Measurements from ENCODE around the gene HEATR9.
A peak's percentile ranks its signal among the peaks of the same experiment; 100 is the strongest.
"Not testable (repeated sequence)": the region's sequence is repeated elsewhere in the genome, so short reads cannot be mapped to it uniquely, and the experiment has no call there.

HEATR9 gene, protein sequence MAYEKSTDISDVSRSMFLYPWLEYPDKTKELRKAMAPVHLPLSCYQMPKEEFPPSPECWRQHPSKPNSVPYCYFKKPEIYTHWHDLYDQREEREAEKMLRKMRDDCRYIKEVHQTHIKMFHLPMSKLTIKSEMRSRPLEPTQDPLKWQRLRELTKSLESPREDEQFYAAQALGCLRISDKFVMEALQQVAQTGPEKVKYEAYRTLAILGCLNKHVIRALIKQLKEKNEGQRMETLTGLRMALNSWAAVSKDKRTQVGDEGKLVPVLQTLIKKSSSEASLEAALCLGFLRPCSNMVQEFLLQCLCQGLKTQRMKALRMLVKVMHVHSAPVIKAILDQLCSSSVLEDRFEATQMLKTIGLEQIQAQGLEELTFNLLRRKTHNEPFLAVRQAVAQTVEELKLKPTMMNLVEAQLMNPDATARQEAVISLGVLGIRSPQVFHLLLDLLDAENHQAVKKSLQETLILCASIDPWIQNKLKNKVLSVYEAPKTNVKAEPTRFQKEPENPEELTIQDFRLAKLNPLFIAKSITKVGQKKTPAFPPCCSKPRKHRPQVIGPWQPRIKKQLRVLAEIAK

DNA sequence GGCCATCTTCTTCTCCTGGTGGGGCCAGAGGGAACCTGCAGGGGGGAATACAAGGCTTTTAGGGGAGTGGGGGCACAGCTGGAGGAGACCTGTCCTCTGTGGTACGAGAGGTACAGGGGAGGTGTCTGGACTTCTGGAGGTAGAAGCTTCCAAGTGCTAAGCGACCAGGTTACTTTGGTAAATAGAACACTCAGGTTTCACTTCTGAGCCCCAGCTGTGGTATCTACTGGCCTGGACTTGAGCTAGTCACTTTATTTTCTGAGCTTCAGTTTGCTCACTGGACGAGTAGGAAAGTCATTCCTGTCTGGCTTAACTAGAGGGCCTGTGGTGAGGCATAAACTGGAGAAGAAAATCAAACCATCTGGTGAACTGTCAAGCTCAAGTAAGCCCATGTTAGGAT, at the start of gene HEATR9:
Gene HEATR9, minus strand, starts transcription at position 155 of the 400 bp plus-strand sequence. Its CDS starts 149 bp downstream, at position 6.
- no peak for DNase-seq

DNA sequence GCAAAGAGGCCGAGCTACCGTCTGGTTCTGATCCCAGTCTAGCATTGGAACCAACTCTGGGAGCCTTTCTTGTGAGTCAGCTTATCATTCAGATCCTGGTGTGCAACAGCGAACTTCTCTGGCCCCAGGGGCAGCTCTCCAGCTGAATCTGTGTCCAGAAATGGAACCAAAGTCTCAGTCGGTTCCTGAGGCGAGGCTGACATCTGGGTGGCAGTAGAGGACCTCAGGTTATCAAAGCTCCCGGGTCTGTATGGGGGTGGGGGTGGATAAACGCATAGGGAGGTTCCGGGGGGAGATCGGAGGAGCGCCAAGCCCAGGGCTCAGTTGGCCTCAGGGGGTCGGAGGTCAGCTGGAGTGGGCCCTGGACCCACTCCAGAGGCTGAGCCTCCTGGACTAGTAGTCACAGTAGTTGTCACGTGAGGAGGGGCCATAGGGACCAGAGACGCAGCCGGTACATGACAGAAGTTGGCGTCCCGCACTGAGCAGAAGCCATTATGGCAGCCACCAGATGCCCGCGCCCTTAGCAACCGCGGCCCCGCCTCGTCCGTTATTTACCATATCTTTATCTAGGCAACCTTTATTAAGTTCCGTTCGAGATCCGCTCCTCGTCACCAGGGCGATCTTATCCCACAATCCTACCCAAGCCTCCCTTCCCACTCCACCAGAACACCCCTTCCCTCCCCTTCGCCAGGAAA, 49.0 kb upstream of the HEATR9 start:
- DNase-seq, result no peak

DNA sequence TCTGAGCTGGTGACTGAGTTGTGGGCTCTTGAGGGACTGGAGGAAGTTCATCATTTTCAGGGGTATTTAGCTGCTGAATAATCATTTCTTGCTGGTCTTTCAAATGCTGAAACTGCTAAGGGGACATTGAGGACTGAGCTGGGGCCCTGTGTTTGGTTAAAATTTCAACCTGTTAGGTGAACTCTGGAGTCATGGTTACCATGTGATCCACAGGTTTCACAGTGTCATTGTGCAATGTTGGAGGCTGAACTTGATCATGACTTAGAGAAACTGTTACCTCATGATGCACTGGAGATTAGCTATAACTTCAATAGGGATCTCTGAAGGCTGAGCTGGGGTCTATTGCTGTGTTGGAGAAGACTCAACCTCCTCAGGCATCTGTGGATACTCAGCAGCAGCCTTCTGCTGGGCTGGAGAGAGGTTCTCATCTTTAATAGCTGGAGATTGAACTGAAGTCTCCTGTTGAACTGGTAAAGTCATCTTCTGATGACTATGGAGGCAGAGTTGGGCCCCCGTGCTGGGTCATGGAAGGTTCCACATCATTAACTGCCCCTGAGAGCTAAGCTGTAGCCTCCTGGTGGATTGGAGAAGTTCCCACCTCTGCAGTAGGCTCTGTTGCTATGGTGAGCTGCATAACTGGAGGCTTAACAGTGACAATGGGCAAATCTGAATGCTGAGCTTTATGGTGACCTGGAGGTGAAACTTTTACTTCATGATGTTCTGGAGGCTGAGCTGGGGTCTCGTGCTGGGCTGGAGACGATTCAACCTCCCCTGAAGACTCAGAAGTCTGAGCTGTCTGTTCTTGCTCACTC, 46.7 kb upstream of the HEATR9 start:
- DNase-seq, result no peak

DNA sequence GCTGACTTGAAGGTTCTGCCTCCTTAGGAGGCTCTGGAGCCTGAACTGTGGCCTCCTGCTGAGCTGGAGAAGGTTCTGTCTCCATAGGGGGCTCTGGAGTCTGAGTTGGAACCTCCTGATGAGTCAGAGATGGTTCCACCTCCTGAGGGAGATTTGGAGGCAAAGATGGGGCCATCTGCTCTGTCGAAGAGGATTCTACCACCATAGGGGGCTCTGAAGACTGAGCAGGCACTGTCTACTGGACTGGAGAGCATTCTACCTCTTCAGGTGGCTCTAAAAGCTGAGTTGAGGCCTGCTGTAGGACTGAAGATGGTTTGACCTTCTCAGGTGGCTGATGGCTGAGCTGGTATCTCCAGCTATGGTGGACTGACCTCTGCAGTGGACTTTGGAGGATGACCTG, 45.7 kb upstream of the HEATR9 start:
- no peak for DNase-seq

DNA sequence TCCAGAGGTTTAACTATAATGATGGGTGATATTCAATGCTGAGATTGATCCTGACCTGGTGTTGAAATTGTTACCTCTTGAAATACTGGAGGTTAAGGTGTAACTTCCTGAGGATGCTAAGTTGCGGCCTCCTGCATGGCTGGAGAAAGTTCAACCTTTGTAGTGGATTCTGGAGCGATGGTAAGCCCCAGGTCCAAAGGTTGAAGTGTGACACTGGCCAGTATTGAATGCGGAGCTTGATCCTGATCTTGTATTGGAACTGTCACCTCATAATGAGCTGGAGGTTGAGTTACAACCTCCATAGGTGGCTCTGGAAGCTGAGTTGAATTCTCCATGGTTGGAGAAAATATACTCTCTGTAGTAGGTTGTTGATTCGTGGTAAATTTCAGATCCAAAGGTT, 44.9 kb upstream of the HEATR9 start:
- DNase-seq, result no peak

DNA sequence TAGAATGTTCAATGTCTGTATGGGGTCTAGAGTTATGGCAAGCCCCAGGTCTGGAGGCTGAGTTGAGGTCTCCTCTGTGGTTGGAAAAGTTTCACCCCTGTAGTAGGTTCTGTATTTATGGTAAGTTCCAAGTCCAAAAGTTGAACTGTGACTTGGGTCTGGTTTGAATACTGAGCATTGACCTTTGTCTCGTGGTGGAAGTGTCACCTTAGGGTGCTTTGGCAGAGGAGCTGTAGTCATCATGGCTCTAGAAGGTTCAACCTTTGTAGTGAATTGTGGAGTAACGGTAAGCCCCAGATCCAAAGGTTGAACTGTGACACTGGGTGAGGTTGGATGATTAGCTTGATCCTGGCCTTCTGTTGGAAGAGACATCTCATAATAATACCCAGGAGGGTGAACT, 44.3 kb upstream of the HEATR9 start:
- DNase-seq, result no peak

DNA sequence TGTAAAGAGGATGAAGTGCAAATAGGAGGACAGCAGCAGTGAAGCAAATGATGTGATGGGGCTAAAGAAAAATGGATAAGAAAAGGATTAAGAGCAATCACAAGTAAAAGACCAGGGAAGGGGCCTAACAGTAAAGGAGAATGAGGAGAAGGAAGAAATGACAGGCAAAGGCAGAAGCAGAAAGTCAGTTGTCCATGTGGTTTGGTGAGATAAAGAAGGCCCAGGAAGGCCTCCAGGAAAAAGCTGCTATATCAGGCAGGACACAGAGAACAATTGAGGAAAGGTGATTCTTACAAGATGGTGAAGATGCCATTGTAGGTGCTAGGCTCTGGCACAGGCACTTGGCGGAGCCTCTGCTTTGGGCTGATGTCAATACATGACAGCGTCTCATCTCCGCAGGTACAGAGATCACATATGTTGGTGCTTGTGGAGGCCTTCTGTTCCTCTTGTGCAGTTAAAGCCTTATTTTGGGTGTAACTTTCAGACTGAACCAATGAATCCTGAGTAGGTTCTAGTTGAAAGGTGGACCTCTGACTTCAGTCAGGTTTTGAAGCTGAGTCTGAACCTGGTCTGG, 43.7 kb upstream of the HEATR9 start:
- no peak for DNase-seq

DNA sequence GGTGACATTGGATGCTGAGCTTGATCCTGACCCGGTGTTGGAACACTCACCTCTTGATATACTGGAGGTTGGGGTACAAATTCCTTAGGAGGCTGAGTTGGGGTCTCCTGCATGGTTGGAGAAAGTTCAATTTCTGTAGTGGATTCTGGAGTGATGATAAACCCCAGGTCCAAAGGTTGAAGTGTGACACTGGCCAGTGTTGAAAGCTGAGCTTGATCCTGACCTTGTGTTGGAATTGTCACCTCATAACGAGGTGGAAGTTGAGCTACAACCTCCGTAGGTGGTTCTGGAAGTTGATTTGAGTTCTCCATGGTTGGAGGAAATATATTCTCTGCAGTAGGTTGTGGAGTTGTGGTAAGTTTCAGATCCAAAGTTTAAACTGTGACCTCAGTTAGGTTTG, 40.7 kb upstream of the HEATR9 start:
- DNase-seq, result no peak

DNA sequence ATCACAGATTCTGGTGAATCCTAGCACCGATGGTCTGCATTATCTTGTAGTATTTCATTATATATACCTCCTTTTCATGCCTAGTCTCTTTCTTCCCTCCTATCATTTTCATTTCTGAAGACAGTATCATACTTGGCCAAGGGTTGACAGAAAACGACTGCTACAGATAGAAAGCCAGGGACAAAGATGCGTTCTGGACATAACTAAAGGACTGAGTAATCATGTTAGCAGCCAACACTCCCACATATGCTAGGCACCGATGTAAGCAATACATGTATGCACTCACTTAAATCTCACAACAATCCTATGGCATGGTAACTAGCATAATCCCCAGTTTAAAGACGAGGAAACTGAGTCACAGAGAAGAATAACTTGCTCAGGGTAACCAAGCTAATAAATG, 39.0 kb upstream of the HEATR9 start:
- no peak for DNase-seq

DNA sequence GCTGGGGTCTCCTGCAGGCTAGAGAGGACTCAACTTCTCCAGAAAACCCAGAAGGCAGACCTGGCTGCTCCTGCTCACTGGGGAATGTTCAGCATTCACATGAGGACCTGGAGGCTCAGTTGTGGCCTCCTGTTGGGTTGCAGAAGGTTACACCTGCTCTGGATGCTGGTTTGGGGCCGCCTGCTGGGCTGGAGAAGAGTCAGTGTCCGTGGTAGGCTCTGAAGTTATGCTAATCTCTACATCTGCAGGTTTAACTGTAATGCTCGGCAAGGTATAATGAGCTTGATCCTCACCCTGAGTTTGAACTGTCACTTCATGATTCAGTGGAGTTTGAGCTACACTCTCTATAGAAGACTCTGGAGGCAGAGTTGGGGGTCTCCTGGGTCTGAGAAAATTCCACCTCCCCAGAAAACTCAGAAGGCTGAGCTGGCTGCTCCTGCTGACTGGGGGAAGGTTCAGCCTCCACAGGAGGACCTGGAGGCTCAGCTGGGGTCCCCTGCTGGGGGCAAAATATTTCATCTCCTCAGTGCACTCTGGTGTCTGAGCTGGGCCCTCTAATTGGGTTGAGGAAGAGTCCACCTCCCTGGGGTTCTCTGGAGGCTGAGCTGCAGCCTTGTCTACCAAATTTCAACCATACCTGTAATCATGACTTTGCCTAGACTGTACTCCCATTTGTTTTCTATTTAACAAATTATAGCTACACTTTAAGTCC, 38.4 kb upstream of the HEATR9 start:
- DNase-seq, result no peak

DNA sequence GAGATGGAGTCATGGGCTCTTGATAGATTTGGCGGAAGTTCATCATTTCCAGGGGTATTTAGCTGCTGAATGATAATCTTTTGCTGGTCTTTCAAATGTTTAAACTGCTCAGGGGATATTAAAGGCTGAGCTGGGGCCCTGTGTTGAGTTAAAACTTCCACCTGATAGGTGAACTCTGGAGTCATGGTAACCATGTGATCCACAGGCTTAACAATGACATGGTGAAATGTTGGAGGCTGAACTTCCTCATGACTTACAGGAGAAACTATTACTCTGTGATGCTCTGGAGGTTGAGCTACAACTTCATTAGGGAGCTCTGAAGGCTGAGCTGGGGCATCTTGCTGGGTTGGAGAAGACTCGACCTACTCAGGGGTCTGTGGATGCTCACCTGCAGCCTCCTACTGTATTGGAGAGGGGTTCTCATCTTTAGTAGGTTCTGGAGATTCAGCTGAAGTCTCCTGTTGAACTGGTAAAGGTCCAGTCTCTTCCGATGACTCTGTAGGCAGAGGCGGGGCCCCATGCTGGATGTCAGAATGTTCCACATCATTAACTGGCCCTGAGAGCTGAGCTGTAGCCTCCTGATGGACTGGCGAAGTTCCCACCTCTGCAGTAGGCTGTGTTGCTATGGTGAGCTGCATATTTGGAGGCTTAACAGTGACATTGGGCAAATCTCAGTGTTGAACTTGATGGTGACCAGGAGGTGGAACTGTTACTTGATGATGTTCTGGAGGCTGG, 37.7 kb upstream of the HEATR9 start:
- DNase-seq, result no peak

DNA sequence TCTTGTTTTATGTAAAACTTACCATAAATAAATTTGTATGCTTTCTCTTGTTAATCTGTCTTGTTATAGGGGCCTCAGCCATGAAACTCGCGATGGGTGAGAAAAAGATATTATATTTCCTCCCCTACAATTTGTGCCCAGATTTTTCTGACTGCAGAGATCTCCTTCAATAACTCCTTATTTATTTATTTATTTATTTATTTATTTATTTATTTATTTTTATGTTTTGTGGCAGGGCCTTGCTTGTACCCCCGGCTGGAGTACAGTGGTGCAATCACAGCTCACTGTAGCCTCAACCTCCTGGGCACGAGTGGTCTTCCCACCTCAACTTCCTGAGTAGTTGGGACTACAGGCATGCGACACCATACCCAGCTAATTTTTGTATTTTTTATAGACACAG, 34.8 kb upstream of the HEATR9 start:
- no peak for DNase-seq

DNA sequence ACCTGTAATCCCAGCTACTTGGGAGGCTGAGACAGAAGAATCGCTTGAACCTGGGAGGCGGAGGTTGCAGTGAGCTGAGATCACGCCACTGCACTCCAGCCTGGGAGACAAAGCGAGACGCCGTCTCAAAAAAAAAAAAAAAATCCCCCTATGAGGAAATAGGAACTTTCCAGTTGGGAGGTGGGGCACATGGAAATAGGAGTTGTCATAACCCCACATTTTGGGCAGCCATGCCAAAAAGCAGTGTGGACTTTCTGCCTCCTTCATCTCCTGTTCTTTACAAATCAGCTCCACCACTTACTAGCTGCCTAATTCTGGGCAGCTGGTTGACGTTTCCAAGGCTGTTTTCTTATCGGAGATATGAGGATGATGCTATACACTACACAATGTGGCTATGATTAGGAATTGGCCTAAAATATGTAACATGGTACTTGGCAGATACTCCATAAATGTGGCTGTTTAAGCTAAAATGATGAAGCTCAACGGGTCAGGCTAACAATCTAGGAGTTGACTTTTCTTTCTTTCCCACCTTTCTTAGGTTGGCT, 33.0 kb upstream of the HEATR9 start:
- DNase-seq, result no peak

DNA sequence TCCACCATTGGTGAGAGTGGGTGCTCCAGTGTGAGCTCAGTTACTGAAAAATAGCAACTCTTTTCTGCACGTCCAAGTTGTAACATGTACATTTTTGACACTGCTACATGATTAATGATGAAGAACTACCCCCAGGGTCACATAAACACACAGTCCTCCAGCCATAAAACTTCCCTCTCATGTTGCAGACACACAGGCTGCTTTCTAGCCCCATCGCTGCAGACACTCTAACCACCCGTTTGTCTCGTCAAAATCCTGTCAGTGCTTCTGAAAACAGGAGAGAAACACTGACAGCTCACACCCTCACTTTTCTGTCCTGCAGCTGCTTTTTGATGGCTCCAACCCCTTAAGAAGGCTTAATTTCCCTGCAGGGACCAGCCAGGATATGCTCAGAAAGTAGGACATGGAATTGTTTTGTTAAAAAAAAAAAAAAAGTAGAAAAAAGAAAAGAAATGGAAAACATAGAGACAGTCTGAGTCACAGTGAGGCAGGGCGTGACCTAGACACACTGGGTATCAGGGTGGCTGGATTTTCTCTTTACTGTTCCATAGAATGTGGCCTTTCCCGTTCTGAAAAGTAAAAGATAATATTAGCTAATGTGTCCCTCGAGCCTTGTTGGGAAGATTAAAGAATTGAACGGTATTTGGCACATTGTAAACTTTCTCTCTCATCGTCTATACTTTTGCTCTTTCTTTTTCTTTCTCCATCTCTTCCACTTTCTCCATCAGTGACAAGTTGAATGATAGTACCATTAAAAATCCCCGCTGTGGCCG, 32.2 kb upstream of the HEATR9 start:
- DNase-seq, result no peak

DNA sequence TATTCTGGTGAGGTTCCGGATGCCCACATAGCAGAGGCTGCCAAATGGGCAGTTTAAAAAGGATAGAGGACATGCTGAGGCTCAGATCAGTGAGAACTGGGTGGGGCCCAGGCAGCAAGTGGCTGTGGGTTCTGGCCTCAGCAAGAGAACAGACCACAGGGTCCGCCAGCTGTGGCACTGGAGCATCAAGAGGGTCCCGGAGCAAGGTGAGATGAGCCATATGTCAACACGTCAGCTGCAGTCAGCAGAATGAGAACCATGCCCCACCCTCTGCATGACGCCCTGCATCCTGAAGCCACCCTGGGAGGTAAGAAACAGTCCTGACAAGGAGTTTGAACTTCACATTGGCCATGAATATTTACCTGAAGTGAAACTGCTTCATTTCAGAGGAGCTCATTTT, 31.6 kb upstream of the HEATR9 start:
- DNase-seq, result no peak

DNA sequence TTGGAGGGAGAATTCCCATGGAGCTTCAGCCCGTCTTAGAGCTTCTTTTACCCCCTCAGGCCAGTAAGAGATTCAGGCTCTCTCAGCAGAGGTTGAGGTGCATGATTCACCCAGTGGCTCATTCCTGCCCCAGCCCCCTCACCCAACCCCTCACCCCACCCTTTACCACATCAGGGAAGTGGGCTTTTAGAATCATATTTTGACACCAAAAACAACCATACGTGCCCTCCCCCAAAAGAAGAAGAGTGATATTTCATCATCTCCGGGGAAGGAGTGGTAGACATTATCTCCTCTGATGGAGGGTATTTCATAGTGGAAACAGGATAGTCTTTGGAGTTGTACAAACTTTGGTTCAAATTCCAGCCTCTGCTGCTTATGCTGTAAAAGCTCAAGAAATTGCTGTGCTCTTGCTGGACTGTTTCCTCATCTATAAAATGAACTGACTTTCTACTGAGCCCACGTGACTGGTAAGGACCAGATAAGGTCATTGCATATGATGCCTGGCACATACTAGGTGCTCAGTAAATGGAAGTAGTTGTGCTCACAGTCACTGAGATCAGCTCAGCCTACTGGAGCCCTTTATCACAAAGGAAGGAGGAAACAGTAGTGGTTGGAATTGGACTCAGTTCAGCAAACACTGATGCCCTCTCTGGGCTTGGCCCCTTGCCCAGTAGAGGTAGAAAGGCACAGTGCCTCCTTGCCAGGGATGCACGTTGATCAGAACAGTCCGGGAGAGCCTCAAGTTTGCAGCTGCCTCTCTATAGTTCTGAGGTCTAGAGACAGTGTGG, 29.8 kb upstream of the HEATR9 start:
- peak; percentile 10 for DNase-seq

DNA sequence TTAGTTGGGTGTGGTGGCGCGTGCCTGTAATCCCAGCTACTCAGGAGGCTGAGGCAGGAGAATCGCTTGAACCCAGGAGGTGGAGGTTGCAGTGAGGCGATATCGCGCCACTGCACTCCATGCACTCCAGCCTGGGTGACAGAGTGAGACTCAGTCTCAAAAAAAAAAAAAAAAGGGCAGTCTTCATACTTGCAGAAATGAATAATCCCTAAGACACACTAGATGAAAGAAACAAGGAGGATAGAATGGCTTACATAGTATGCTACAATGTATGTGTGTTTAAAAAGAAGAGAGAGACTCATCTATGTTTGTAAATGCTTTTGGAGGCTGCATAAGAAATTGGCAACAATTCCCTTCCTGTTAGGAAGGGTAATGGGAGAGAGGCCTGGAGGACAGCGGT, 29.1 kb upstream of the HEATR9 start:
- DNase-seq, result not testable (repeated sequence)

DNA sequence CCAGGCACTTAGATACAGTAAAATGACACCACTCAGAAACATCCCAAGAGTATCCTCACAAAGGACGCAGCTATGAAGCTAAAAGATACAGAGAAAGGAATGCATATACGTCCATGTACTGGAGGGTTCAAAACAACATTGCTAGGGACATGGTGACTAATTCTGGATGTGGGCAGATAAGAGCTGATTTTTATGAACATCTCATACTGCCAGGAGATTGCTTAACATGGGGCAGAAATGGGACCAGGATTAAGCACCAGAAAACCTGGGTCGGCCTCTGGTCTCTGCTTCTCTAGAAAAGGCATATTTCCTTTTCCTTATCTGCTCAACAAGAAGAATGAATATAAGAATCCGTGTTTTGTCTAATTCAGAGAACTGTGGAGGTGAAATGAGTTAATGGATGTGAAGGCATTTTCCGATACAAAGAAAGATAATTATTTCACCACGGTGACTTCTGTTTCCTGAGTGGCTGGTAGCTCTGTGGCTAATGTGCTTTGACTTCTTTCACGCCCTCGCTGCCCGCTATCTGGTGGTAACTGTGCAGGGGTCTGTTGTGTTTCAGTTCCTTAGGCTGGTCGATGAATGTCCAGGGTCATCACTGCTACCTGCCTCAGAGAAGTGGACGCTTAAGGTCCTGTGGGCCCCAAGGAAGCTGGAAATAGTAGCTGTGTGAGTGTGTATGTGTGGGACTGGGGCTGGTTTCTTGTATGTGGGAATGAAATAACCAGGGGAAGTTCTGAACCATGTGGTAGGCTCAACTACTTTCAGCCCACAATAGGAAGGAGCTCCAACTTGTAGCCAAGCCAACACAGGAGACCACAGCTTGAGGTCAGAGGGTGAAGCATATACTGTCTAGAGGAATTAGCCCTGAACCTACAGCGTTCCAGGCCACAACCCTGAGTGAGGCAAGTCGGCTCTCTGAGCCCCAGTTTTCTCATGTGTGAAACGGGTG, 27.2 kb upstream of the HEATR9 start:
- no peak for DNase-seq

Data from NCI-H774 (cell line).